Testis (tissue), 2 donors: ENCODE measurements around the gene ZNF428.

Experiments used
- CTCF ChIP-seq, 3 experiments: fragments of 450-650 bp in 2 of 3; fragments of 200-600 bp in 1 of 3; sonication (generic) in 1 of 3; IDR thresholded peaks; one replicate each; pipeline ENCODE4 v1.5.1; 2016 to 2019; ENCODE audit warnings: antibody characterized with exemption in 3 of 3, mild to moderate bottlenecking in 2 of 3, moderate library complexity in 1 of 3
- POLR2A ChIP-seq: fragments of 450-650 bp; IDR thresholded peaks from one replicate; pipeline ENCODE4 v1.6.1; 2017; ENCODE audit warnings: antibody characterized with exemption, mild to moderate bottlenecking, moderate library complexity

- TF ChIP-seq CTCF (IDR thresholded peaks at IDR 0.05) = no peak
- TF ChIP-seq POLR2A = no peak
These were observed 11.9 kb downstream of the ZNF428 start for GRCh38 chr19:43607238-43608205.
